HepG2 (cell line): Measurements from ENCODE around the gene SBK1. TPM values are rescaled to one million over a fixed set of nuclear protein-coding genes. Genes with fewer than 3 reads are reported as not detected.
A peak's percentile ranks its signal among the peaks of the same experiment; 100 is the strongest.

ENCODE experiments used
- ARID2 ChIP-seq: sonication (generic); formaldehyde crosslinking; IDR thresholded peaks from 2 replicates; pipeline ENCODE4 v1.8.1; 2022; ENCODE audit warnings: mild to moderate bottlenecking, missing genetic modification reagents, borderline replicate concordance
- HMGA1 ChIP-seq: sonication (generic); formaldehyde crosslinking; conservative IDR thresholded peaks from 2 replicates; pipeline ENCODE4 v1.4.0; 2020; ENCODE audit warnings: missing genetic modification reagents
- HMGXB4 ChIP-seq, 2 experiments: sonication (generic) in 1 of 2; formaldehyde crosslinking in 1 of 2; IDR thresholded peaks; 2 replicates each; pipeline versions ENCODE4 v1.4.0 to v1.6.1; 2018 to 2020; ENCODE audit warnings: missing genetic modification reagents in 2 of 2, borderline replicate concordance in 1 of 2, low read depth in 1 of 2, mild to moderate bottlenecking in 1 of 2, missing biosample characterization in 1 of 2
- HNF1A ChIP-seq, 2 experiments: sonication (generic) in 1 of 2; formaldehyde crosslinking in 1 of 2; IDR thresholded peaks; 2 replicates each; pipeline versions ENCODE4 v1.4.0 to v1.6.1; 2016 to 2020; ENCODE audit warnings: borderline replicate concordance in 1 of 2, low read depth in 1 of 2, mild to moderate bottlenecking in 1 of 2, missing genetic modification reagents in 1 of 2
- MAF1 ChIP-seq: sonication (generic); formaldehyde crosslinking; IDR thresholded peaks from 2 replicates; pipeline ENCODE4 v1.5.0; 2020; ENCODE audit warnings: missing genetic modification reagents, borderline replicate concordance
- PRPF4 ChIP-seq: fragments of 200-400 bp; formaldehyde crosslinking; IDR thresholded peaks from 2 replicates; pipeline ENCODE4 v1.6.1; 2016; ENCODE audit warnings: low read length, low read depth; ENCODE audit not compliant: poor library complexity, severe bottlenecking
- RAD21 ChIP-seq: fragments of 450-650 bp; formaldehyde crosslinking; IDR thresholded peaks from 2 replicates; pipeline ENCODE4 v1.5.0; 2020; ENCODE audit warnings: mild to moderate bottlenecking
- SSRP1 ChIP-seq: IDR thresholded peaks from 2 replicates; pipeline ENCODE4 v1.6.1; 2016; ENCODE audit warnings: control low read depth
- TRIM24 ChIP-seq: sonication (generic); formaldehyde crosslinking; IDR thresholded peaks from 2 replicates; pipeline ENCODE4 v1.8.0; 2022; ENCODE audit warnings: mild to moderate bottlenecking, missing genetic modification reagents
- UBTF ChIP-seq: sonication (generic); formaldehyde crosslinking; IDR thresholded peaks from 2 replicates; pipeline ENCODE4 v1.4.0; 2020; ENCODE audit warnings: mild to moderate bottlenecking, missing genetic modification reagents
- ZNF280D ChIP-seq: sonication (generic); formaldehyde crosslinking; IDR thresholded peaks from 2 replicates; pipeline ENCODE4 v1.5.1; 2020; ENCODE audit warnings: mild to moderate bottlenecking, missing genetic modification reagents
- polyA plus RNA-seq, 8 experiments: library from polyadenylated mRNA; depleted of rRNA in 3 of 8; stranded (reverse) in 7 of 8; unstranded in 1 of 8; fragments of >200 nt; fragmentation: Illumina TruSeq in 4 of 8; extraction: Trizol in 4 of 8; gene quantifications; 2 replicates each; pipeline versions ENCODE4 v1.2.1 to v1.2.3, GENCODE V29; 2011 to 2016; ENCODE audit warnings: low read depth in 4 of 8, missing spikeins in 1 of 8, mixed read lengths in 1 of 8; ENCODE audit not compliant: insufficient read depth in 1 of 8
- total RNA-seq, 5 experiments: library from RNA; depleted of rRNA; stranded (reverse); fragments of >200 nt; fragmentation: Illumina TruSeq; extraction: Trizol; gene quantifications; 2 replicates each; pipeline ENCODE4 v1.2.3, GENCODE V29; 2016; ENCODE audit warnings: low read depth in 1 of 5
- TF ChIP-seq, protein P1 (sequence below): sonication (generic); formaldehyde crosslinking; IDR thresholded peaks from 2 replicates; pipeline ENCODE4 v1.4.0; 2020; ENCODE audit warnings: missing genetic modification reagents, mild to moderate bottlenecking, borderline replicate concordance

SBK1 gene
- total and polyA plus RNA-seq, 2 of the 13 experiments (the other 11 are each of a cell fraction or from before 2014, with no cell fraction given), result 0.15 to 0.17 TPM

DNA sequence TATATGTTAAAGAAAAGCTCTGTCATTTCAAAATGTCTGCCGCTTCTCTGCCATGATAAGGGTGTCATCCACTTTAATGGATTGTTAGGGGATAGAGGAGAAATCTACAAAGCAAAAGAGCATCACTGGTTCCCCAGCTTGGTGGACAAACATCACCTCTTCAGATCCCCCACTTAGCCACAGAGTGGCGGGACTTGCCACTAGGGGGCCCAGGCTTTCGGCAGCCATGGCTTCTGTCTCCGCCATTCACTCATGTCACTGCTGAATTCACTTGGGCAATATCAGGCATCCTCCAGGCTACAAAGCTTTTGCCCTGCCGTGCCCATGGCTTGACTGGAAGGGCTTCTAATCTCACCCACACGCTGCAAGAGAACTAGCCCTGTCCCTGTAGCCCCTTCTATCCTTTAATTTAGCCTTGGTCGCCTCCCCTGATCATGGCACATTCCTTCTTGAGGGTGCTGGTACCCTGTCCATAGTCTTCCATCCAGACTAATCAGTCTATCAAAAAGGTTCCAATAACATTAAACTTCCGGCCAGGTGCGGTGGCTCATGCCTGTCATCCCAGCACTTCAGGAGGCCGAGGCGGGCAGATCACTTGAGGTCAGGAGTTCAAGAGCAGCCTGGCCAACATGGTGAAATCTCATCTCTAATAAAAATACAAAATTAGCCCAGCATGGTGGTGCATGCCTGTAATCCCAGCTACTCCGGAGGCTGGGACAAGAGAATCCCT, 34.7 kb downstream of the SBK1 start (continued):
- TF ChIP-seq TRIM24 (CRISPR knock-in tag), result no peak
- TF ChIP-seq HMGXB4 (CRISPR knock-in tag; IDR thresholded peaks at IDR 0.05; ENCODE audit: borderline replicate concordance in 1 of 2, low read depth in 1 of 2), result peak in 1 of 2 experiments; percentile 79; a peak in 2 of 4 replicates
- no peak for TF ChIP-seq UBTF (CRISPR knock-in tag)
- no peak for TF ChIP-seq HMGA1 (CRISPR knock-in tag)
- peak; percentile 69 for TF ChIP-seq RAD21
- TF ChIP-seq MAF1 (CRISPR knock-in tag), result no peak
- no peak for TF ChIP-seq ZNF280D (CRISPR knock-in tag)
- TF ChIP-seq SSRP1 (CRISPR knock-in tag), result no peak
- TF ChIP-seq, protein P1, sequence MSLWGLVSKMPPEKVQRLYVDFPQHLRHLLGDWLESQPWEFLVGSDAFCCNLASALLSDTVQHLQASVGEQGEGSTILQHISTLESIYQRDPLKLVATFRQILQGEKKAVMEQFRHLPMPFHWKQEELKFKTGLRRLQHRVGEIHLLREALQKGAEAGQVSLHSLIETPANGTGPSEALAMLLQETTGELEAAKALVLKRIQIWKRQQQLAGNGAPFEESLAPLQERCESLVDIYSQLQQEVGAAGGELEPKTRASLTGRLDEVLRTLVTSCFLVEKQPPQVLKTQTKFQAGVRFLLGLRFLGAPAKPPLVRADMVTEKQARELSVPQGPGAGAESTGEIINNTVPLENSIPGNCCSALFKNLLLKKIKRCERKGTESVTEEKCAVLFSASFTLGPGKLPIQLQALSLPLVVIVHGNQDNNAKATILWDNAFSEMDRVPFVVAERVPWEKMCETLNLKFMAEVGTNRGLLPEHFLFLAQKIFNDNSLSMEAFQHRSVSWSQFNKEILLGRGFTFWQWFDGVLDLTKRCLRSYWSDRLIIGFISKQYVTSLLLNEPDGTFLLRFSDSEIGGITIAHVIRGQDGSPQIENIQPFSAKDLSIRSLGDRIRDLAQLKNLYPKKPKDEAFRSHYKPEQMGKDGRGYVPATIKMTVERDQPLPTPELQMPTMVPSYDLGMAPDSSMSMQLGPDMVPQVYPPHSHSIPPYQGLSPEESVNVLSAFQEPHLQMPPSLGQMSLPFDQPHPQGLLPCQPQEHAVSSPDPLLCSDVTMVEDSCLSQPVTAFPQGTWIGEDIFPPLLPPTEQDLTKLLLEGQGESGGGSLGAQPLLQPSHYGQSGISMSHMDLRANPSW (CRISPR knock-in tag), result no peak
- TF ChIP-seq HNF1A (IDR thresholded peaks at IDR 0.05; ENCODE audit: low read depth), result no peak
- TF ChIP-seq HNF1A (CRISPR knock-in tag; IDR thresholded peaks at IDR 0.05; ENCODE audit: borderline replicate concordance), result no peak
- TF ChIP-seq ARID2 (CRISPR knock-in tag), result no peak
- no peak for TF ChIP-seq PRPF4
